BLaER1 (cell line): ENCODE data around the gene HTT-AS.
"Not testable (repeated sequence)": the region's sequence is repeated elsewhere in the genome, so short reads cannot be mapped to it uniquely, and the experiment has no call there.

ENCODE experiments used
- H3K27ac ChIP-seq: shearing (Covaris generic); formaldehyde crosslinking; 2 replicates; pipeline ENCODE4 v1.8.1; 2022
- H3K27me3 ChIP-seq: shearing (Covaris generic); formaldehyde crosslinking; 2 replicates; pipeline ENCODE4 v1.8.1; 2022
- H3K36me3 ChIP-seq: shearing (Covaris generic); formaldehyde crosslinking; 2 replicates; pipeline ENCODE4 v1.8.1; 2022
- H3K4me1 ChIP-seq: shearing (Covaris generic); formaldehyde crosslinking; 2 replicates; pipeline ENCODE4 v1.8.1; 2022
- H3K4me2 ChIP-seq: shearing (Covaris generic); formaldehyde crosslinking; 2 replicates; pipeline ENCODE4 v1.8.1; 2022
- H3K4me3 ChIP-seq: shearing (Covaris generic); formaldehyde crosslinking; 2 replicates; pipeline ENCODE4 v1.8.1; 2022
- H3K9ac ChIP-seq: shearing (Covaris generic); formaldehyde crosslinking; 2 replicates; pipeline ENCODE4 v1.8.1; 2022
- H3K9me3 ChIP-seq: shearing (Covaris generic); formaldehyde crosslinking; 2 replicates; pipeline ENCODE4 v1.8.1; 2022
- H4K20me1 ChIP-seq: shearing (Covaris generic); formaldehyde crosslinking; 2 replicates; pipeline ENCODE4 v1.8.1; 2022
- Cebpa-rat ChIP-seq: shearing (Covaris generic); IDR thresholded peaks from 2 replicates; pipeline ENCODE4 v1.8.1; 2022

Gene HTT-AS

GRCh38 chr4:3112609-3113469 lies 38.5 kb upstream of the HTT-AS start:
- H3K9ac ChIP-seq: no peak overlapping the region
- H3K27me3 ChIP-seq: no peaks in the 10 kb centered on the region
- H3K4me2 ChIP-seq: no peak overlapping the region
- H3K36me3 ChIP-seq: peaks cover 99% of the 10 kb centered on the region
- H3K27ac ChIP-seq: no peak overlapping the region
- H3K4me1 ChIP-seq: no peaks in the 10 kb centered on the region
- no peak overlapping the region for H3K4me3 ChIP-seq
- no peak for TF ChIP-seq Cebpa-rat
- H4K20me1 ChIP-seq: peaks cover 15% of the 10 kb centered on the region; the same call in 1 of the 2 replicates
- no peaks in the 10 kb centered on the region for H3K9me3 ChIP-seq

- no peak for TF ChIP-seq Cebpa-rat
- Histone ChIP-seq H3K4me1 (no peaks in the 10 kb centered on the region), H3K4me2 (no peak overlapping the region), H3K27ac (no peak overlapping the region), H3K27me3 (no peaks in the 10 kb centered on the region), H3K9me3 (no peaks in the 10 kb centered on the region), H3K4me3 (no peak overlapping the region), H3K36me3 (peaks cover 100% of the 10 kb centered on the region), H3K9ac (no peak overlapping the region), H4K20me1 (peaks cover 16% of the 10 kb centered on the region; the same call in 1 of the 2 replicates)
Observed at GRCh38 chr4:3112201-3112600, 37.9 kb upstream of the HTT-AS start.

GRCh38 chr4:3111461-3111860 lies 37.1 kb upstream of the HTT-AS start:
- Histone ChIP-seq H3K9me3 (no peaks in the 10 kb centered on the region), H3K27ac (no peak overlapping the region), H3K4me2 (no peak overlapping the region), H3K27me3 (no peaks in the 10 kb centered on the region), H3K9ac (no peak overlapping the region), H3K36me3 (peaks cover 97% of the 10 kb centered on the region), H3K4me3 (no peak overlapping the region), H3K4me1 (0 out of 2 replicates have a peak, but pooled peaks cover under 1% of the 10 kb centered on the region), H4K20me1 (peaks cover 21% of the 10 kb centered on the region; the same call in 1 of the 2 replicates)
- no peak for TF ChIP-seq Cebpa-rat

- peaks cover 92% of the 10 kb centered on the region for H3K36me3 ChIP-seq
- H3K4me2 ChIP-seq: no peak overlapping the region
- H3K27ac ChIP-seq: no peak overlapping the region
- H3K27me3 ChIP-seq: no peaks in the 10 kb centered on the region
- H3K4me3 ChIP-seq: no peak overlapping the region
- H3K9ac ChIP-seq: no peak overlapping the region
- TF ChIP-seq Cebpa-rat: no peak
- H3K9me3 ChIP-seq: no peaks in the 10 kb centered on the region
- H4K20me1 ChIP-seq: peaks cover 47% of the 10 kb centered on the region
- H3K4me1 ChIP-seq: 0 out of 2 replicates have a peak, but pooled peaks cover 5% of the 10 kb centered on the region
Observed at GRCh38 chr4:3108211-3108610, 33.9 kb upstream of the HTT-AS start.

GRCh38 chr4:3107691-3108121 lies 33.4 kb upstream of the HTT-AS start:
- Histone ChIP-seq H4K20me1 (peaks cover 50% of the 10 kb centered on the region), H3K4me2 (no peak overlapping the region), H3K36me3 (peaks cover 89% of the 10 kb centered on the region), H3K4me1 (0 out of 2 replicates have a peak, but pooled peaks cover 5% of the 10 kb centered on the region), H3K9me3 (no peaks in the 10 kb centered on the region), H3K4me3 (no peak overlapping the region), H3K27ac (no peak overlapping the region), H3K9ac (no peak overlapping the region), H3K27me3 (no peaks in the 10 kb centered on the region)
- TF ChIP-seq Cebpa-rat: no peak

- H3K4me3 ChIP-seq: no peak overlapping the region
- no peaks in the 10 kb centered on the region for H3K9me3 ChIP-seq
- H4K20me1 ChIP-seq: peaks cover 54% of the 10 kb centered on the region
- no peak overlapping the region for H3K4me2 ChIP-seq
- H3K9ac ChIP-seq: no peak overlapping the region
- peaks cover 89% of the 10 kb centered on the region for H3K36me3 ChIP-seq
- no peak for TF ChIP-seq Cebpa-rat
- H3K27ac ChIP-seq: no peak overlapping the region
- H3K4me1 ChIP-seq: 0 out of 2 replicates have a peak, but pooled peaks cover 5% of the 10 kb centered on the region
- H3K27me3 ChIP-seq: no peaks in the 10 kb centered on the region
Observed at GRCh38 chr4:3107271-3107670, 32.9 kb upstream of the HTT-AS start.

GRCh38 chr4:3106339-3107186 lies 32.2 kb upstream of the HTT-AS start:
- H4K20me1 ChIP-seq: peaks cover 59% of the 10 kb centered on the region
- 0 out of 2 replicates have a peak, but pooled peaks cover 5% of the 10 kb centered on the region for H3K4me1 ChIP-seq
- TF ChIP-seq Cebpa-rat: no peak
- H3K4me2 ChIP-seq: 0 out of 2 replicates have a peak overlapping the region, but pooled peaks have one; percentile 17
- H3K9me3 ChIP-seq: no peaks in the 10 kb centered on the region
- peaks cover 89% of the 10 kb centered on the region for H3K36me3 ChIP-seq
- no peak overlapping the region for H3K4me3 ChIP-seq
- no peak overlapping the region for H3K9ac ChIP-seq
- no peaks in the 10 kb centered on the region for H3K27me3 ChIP-seq
- H3K27ac ChIP-seq: no peak overlapping the region

GRCh38 chr4:3098346-3098745 lies 24.0 kb upstream of the HTT-AS start:
- no peak for TF ChIP-seq Cebpa-rat
- Histone ChIP-seq H3K27ac (no peak overlapping the region), H3K4me2 (no peak overlapping the region), H3K4me3 (no peak overlapping the region), H3K4me1 (no peaks in the 10 kb centered on the region), H4K20me1 (peaks cover 41% of the 10 kb centered on the region), H3K9ac (no peak overlapping the region), H3K27me3 (no peaks in the 10 kb centered on the region), H3K9me3 (peaks cover 11% of the 10 kb centered on the region), H3K36me3 (peaks cover 84% of the 10 kb centered on the region)

- Histone ChIP-seq H3K27me3 (no peaks in the 10 kb centered on the region), H3K4me3 (no peak overlapping the region), H4K20me1 (peaks cover 23% of the 10 kb centered on the region), H3K4me2 (no peak overlapping the region), H3K9me3 (peaks cover 18% of the 10 kb centered on the region), H3K27ac (no peak overlapping the region), H3K4me1 (no peaks in the 10 kb centered on the region), H3K36me3 (peaks cover 87% of the 10 kb centered on the region), H3K9ac (no peak overlapping the region)
- TF ChIP-seq Cebpa-rat: no peak
Observed at GRCh38 chr4:3096202-3096601, 21.9 kb upstream of the HTT-AS start.

- not testable (repeated sequence) for H3K4me3 ChIP-seq, H3K4me1 ChIP-seq, H3K9ac ChIP-seq, H3K4me2 ChIP-seq, H3K27me3 ChIP-seq, H3K27ac ChIP-seq
- Histone ChIP-seq H4K20me1 (peaks cover 14% of the 10 kb centered on the region), H3K36me3 (peaks cover 78% of the 10 kb centered on the region), H3K9me3 (peaks cover 18% of the 10 kb centered on the region)
Observed at GRCh38 chr4:3094701-3095100, 20.4 kb upstream of the HTT-AS start.
